Amygdala (tissue), 56 donors: ENCODE measurements around the gene TRPT1.

ENCODE experiments used
- DNase-seq, 56 donors: peaks; one replicate each; lab custom pipeline; 2025; lab: John Stamatoyannopoulos, UW

TRPT1 gene

GRCh38 chr11:64185175-64185692 is 40.8 kb downstream of the TRPT1 start:
- peak in 45 of 56 donors; percentile 61 to 99 (median 89) for DNase-seq

GRCh38 chr11:64183890-64184289 is 42.1 kb downstream of the TRPT1 start:
- no peak for DNase-seq

GRCh38 chr11:64181506-64182411 is 44.2 kb downstream of the TRPT1 start:
- peak; percentile 33 to 96 (median 85) for DNase-seq

GRCh38 chr11:64180891-64181290 is 45.1 kb downstream of the TRPT1 start:
- peak in 1 of 56 donors; percentile 23 for DNase-seq

- no peak for DNase-seq
These were observed 46.9 kb downstream of the TRPT1 start for GRCh38 chr11:64178951-64179639.

GRCh38 chr11:64178203-64178602 is 47.8 kb downstream of the TRPT1 start:
- DNase-seq, result no peak

- peak in 1 of 56 donors; percentile 14 for DNase-seq
These were observed 49.2 kb downstream of the TRPT1 start for GRCh38 chr11:64176751-64177150.
